CD1c-positive myeloid dendritic cell (primary cell): ENCODE measurements around the gene ERBB4.
"Not testable (repeated sequence)": the region's sequence is repeated elsewhere in the genome, so short reads cannot be mapped to it uniquely, and the experiment has no call there.

ENCODE experiments used
- DNase-seq: peaks from one replicate; pipeline ENCODE4 v3.0.0-alpha.2; 2016; ENCODE audit errors: extremely low spot score

Gene ERBB4

DNA sequence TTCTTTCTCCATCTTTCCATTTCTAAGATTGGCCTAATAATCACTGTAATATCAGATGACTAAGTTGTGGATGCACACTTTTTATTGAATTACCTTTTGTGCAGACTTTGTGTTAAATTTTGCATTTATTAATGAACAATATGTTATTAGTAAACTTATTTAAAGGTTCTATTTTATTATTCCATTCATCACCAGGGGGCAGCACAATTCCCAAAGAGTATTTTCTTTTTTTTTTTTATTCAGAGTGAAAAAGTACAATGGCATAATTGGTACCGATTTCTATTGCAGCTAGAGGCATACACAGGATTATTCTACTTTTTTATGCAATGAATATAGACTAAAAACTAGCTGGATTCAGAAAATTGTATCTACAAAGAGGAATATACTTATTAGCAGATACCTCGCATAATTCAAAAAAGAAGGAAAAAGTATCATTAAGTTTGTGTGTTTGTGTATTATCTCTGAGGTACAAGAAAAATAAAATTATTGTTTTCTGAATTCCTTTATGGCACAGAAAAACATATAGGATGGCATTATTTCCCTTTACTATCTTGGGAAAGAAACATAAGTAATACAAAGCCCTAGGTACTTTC lies 390.6 kb downstream of the ERBB4 start:
- no peak for DNase-seq

DNA sequence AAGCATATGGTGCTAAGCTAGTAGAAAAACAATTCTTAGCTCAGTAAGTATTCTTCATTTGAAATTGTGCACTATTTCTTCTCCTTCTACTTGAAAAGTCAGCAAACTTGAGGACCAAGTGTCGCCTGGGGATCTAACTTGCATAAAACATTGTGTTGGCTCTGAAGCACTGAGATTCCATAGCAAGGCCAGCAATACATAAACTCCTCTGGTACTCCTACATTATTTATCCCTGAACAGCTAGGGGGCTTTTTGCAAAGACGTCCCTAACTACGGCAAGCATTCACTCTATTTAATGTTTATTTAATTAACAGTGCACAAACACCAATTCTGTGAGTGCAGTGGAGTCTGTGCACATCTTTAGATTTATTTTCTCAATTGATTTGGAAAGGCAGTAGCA lies 392.2 kb downstream of the ERBB4 start:
- no peak for DNase-seq

DNA sequence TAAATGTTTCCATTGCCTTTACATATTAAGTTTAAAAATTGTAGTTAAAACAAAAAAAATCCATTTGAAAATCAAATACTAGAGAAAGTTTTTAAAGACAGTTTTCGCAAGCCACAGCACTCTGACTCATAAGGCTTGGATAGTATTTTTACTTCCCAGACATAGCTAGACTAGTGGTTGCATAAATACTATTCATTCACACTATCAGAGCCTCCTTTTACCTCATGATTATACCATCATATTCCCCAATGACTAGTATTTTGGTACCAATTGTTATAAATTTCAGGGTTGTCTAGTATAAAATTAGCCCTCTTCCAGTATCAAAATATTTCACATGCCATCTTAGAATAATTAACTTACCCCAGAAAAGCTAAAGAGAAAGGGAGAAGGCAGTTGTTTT lies 393.5 kb downstream of the ERBB4 start:
- DNase-seq, result no peak

DNA sequence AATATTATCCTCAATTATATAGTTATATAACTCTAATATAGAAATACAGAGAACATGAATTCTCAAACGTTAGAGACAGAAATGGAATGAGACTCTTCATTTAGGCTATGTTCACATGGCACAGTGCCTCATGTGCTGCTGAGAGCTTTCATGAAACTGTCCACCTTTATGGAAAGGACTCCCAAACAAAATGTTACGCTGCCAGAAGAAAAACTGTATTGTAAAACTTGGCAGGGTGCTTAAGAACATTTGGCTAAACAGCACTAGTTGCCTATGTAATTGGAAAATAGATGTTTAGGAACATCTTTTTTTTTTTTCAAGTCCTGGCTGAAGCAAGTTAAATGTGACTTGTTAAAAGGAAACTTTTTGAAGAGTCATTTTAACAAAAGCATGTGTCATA lies 396.0 kb downstream of the ERBB4 start:
- no peak for DNase-seq

DNA sequence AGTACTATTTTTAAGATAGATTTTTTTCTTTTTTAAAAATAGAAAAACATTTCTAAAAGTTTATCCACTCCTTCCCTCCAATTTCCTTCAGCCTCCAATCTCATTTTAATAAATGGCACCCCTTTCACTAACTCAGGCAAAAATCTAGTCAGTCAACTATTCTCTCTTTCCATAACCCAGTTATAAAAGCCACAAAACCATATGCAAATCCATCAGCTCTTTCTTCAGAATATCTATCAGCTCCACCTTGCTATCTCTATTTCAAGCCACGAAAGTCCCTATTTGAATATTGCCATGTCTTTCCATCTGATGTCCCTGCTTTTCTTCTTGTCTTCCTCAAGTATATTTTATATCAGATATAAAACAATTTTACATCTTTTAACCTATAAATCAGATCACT lies 397.1 kb downstream of the ERBB4 start:
- DNase-seq, result no peak

DNA sequence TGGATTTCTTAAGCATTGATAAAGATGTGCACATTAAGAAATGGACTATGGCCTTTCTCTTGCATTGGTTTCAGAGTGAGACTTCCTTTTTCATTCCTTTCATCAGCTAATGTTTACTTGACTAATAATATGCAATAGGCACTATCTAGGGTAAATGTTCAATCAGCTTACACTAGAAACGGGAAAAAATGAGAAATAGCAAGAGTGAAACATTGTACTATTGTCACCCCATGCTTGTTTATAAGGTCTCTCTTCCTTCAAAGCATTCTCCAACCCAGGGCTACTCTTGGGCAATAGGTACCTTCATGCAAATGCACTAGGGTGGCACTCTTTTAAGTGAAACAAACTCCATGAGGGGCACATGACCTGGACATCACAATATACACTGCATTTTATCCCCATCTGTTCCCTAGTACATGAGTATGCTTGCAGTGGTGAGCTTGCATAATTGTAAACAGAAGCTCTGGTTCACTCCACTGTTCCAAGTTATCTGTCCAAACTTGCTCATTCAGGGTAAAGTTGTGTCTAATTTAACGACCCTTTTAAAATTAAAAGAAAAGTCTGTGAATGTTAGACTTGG lies 402.3 kb downstream of the ERBB4 start:
- DNase-seq, result no peak

DNA sequence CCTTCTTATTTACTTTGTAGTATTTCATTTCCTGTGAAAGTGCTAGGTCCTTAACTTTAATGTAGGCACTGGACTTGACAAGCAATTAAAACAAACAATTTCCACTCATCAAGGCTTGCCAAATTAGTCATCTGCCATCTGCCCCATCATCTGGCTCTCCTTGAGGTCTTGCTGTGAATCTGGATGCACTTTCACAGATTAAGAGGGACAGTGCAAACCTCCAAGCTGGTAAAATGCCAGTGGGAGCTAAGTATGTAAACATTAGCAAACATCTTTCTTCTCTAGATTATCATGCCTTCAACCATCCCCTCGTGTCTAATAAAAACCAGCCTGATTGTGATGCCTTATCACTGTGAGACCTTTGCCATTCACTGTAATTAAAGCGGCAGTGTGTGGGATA lies 402.9 kb downstream of the ERBB4 start:
- no peak for DNase-seq

DNA sequence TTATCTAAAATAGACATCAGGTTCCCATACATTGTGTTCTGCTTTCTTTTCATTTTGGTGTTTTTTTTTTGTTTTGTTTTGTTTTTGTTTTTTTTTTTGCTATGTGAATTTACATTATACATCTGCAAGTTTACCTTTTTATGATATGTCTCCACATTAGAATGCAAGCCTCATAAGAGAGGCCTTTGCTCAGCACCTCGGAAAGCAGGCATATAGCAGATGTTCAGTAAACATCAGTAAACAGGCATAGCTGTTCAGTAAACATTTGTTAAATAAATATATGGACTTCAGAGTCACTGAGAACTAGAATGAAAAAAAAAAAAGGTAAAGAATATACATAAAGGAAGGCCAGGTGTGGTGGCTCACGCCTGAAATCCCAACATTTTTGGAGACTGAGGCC lies 405.3 kb downstream of the ERBB4 start:
- DNase-seq, result no peak

DNA sequence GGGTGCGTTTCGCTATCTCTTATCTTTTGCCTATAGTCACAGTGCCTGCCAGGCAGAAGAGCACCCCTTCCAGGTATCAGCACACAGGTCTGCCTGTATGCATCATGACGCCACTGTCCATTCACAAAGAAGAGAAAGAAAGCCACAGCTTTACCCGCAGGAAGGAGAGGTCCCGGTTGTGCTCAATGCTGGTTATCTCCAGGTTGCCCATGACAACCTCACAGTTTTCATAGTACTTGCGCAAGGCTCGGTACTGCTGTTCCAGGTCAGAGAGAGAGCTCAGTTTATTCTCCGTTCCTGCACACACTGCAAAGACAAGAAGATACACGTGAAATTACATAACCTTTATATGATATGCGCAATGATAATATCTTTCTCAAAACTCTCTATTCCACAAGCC lies 414.0 kb downstream of the ERBB4 start:
- no peak for DNase-seq

DNA sequence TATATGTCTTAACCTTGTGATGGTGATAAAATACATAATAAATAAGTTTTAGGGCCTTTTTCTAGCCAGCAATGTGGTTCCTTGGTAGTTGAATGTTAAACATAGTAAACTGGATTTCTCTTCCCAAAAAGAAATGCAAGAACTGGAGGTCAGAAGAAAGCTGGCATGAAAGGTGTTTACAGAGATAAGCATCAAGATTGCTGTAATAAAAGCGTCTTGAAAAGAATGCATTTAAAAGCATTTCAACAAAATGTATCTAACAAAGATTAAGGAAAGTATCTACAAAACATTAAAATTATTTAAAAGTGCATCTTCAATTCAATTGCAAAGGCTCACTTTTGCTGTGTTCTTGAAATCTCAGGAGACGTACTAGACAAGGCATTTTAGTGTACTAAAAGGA lies 419.0 kb downstream of the ERBB4 start:
- DNase-seq, result no peak

DNA sequence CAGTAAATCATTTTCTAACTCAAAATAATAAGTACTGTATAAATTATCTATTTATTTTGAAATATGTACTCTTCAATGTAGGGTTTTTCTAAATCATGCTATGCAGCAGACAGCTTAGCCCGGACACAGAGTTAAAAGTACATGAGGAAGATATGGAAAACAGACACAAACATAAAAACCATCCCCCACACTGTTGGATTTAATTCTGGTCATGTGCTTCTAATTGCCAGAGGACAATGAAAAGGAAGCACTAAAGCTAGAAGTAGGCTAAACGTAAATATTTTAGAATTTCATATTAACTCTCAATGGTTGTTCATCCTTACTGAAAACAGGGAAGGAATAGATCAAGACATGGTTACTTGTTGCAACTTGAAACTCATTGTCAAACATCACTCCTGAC lies 420.7 kb downstream of the ERBB4 start:
- DNase-seq, result no peak

DNA sequence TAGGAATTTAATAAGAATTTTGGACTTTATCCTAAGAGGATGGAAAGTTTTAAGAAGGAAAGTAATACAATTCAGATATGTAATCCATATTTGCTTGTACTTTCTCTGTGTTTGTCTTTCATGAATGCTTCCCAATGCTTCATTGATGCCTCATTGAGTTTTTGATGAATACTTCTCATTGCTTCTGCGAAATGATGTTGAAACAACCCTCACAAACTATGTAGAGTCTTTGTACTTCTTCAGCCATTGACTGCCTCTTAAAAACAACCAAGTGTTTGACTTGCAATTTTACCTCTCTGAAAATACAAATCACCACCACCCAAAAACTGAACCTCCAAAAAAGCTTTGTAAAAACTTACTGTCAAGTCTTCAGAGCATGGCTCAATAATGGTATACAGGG lies 424.1 kb downstream of the ERBB4 start:
- DNase-seq, result no peak

DNA sequence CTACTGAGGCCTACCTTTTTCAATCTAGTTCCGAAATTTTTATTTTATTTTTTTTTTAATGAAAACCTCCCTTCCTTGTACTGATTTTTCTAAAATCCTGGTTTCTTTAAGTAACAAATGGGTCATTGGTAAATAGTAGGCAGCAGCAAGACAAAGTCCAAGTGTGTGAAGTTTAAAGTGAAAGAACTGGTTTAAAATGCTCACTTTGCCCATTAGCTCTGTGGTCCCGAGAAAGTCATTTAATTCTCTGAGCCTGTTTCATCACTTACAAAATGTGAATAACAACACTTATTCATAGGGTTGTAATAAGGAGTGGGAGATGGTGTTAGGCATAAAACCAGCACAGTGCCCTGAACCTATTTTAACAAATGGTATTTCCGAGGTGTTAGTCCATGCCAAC lies 426.2 kb downstream of the ERBB4 start:
- no peak for DNase-seq

DNA sequence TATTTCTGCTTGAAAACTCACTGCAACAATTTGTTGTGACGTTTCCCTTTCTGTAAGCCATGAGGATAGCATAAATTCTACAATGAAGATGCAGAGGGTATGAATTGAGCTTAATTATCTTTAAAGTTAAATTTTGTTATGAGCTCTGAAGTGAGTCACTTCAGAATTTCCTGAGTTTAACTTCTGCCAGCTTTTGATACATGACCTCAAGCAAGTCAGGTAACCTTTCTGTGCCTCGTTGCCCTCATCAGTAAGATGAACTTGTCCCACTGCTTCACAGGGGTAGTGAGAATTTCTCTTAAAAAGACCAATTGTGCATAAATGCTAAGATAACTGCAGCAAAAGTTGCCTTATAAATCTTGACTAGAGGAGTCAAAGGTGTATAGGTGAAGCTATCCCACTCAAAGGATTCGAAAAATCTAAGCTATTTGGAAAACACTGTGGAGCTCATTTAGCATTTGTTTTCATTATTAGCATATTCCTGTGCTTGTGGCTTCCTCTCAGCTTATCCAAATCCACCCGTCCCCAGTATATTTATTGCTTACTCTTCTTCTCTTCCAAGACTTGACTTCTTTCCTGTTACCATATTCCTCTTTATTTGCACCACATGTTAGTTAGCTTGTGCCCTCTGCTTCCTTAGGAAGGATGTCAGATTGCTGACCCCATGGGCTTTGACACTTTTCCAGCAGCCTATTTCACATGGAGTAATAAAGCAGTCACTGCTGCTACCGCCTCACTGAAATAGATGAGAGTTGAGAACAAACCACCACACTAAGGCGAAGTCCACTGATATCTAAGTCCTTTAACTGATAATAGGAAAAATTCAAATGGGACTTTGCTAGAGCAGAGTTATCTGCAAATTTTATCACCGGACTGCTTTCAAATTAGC lies 428.6 kb downstream of the ERBB4 start:
- no peak for DNase-seq

DNA sequence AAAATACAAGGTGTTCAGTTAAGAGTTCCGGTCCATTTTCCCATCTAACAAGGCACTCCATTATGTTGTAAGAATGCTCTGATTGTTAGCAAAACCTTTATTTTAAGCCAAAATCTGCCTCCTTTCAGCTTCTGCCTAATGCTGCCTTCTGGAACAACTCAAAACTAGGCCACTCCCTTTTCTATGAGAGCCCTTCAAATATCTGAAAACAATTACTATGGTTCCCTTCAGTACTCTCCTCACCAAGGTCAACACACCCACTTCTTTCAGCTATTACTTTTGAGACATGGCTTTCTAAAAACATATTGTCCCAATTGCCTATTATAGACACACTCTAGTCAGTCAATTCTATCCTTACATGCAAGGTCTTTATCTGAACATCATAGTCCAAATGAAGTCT lies 429.4 kb downstream of the ERBB4 start:
- DNase-seq, result no peak

DNA sequence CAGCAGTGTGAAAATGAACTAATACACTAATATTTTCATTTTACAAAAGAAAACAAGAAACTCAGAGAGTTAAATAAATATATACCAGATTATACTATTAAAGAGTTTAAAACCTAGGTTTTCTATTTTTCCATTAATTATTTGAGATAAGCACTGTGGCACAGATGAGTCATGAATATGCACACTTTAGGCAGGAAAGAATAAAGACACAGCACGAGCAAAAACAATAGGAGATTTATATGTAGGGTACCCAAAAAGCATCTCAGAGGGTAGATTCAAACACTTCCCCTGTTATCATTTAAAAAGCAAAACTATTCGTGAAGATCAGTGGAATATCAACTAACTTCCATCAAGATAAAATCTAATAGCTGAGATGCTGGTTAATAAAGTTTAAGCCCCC lies 430.6 kb downstream of the ERBB4 start:
- DNase-seq, result no peak

DNA sequence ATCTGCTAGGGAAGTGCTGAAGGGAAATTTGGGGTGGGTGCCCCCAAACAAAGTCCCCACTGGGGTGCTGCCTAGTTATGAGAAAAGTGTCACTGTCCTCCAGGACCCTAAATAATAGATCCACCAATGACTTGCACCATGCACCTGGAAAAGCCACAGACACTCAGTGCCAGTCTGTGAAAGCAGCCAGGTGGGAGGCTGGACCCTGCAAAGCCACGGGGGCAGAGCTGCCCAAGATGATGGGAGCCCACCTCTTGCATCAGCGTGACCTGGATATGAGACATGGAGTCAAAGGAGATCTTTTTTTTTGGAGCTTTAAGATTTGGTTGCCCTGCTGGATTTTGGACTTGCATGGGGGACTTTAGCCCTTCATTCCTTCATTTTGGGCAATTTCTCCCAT lies 431.6 kb downstream of the ERBB4 start:
- DNase-seq, result no peak

DNA sequence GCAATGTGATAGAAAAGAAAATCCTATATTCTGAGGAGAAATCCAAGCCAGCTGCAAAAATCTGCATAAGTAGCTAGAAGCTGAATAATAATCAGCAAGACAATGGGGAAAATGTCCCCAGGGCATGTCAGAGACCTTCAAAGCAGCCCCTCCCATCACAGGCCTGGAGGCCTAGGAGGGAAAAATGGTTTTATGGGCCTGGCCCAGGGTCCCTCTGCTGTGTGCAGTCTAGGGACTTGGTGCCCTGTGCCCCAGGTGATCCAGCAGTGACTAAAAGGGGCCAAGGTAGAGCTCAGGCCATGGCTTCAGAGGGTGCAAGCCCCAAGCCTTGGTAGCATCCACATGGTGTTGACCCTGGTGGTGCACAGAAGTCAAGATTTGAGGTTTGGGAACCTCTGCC lies 432.1 kb downstream of the ERBB4 start:
- DNase-seq, result not testable (repeated sequence)

DNA sequence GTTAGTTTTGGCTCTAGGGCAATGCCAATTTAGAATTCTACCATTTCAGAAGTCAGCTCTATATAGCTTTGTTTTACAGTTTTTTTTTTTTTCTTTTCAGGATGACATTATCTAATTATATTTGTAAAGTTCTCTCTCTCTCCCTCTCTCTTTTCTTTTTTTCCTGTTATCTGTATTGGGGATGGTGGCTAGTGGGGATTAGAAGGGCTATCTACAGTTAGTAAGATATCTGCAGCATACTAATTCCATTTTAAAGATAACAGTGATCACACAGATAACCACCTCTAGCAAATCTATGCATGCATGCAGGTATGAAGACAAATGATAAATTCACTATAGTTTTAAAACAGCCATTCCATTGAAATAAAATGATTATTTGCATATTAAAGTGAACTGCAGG lies 438.9 kb downstream of the ERBB4 start:
- no peak for DNase-seq

DNA sequence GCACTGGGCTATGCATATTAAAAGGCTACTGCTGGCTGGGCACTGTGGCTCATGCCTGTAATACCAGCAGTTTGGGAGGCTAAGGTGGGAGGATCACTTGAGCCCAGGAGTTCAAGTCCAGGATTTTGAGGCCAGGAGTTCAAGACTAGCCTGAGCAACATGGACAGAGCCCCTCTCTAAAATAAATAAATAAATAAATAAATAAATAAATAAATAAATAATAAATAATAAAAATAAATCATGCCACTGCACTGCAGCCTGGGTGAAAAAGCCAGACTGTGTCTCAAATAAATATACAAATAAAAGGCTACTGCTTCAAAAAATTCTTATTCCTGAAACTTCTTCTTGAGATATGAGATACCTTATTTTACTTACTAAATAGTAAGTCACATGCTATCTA lies 439.6 kb downstream of the ERBB4 start:
- DNase-seq, result no peak

DNA sequence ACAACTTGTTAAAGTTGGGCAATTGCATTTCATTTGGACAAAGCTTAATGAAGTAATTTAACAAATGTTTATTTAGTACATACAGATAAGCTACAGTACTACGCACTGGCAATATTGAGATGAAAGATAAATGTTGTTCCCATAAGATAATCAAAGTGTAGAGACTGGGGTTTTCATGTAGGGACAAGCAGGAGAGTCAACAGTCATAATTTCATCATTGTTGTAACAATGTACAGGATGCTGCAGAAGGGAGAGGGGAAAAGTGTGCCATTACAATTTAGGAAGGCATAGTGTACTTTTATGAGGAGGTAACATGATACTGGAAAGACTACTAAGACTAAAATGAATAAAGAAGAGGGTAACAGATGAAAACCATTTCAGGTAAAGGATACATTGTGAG lies 441.6 kb downstream of the ERBB4 start:
- DNase-seq, result no peak

DNA sequence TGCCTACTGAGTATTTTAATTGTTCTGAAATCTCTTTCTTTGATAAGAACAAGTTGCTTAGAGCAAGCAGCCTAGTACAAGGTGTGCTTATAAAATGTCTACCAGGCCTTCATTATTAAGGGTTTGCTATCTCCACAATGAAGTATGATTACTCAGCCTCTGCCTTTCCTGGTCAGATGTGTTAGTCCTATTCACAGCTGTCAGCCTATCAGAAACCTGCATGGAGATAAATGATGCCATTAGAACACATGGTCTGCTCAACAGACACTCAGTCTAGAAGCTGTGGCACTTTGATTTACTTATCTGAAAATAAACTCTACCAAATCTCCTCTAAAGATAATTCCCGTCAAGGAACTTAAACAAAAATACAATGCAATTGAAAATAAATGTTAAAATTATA lies 448.7 kb downstream of the ERBB4 start:
- no peak for DNase-seq

DNA sequence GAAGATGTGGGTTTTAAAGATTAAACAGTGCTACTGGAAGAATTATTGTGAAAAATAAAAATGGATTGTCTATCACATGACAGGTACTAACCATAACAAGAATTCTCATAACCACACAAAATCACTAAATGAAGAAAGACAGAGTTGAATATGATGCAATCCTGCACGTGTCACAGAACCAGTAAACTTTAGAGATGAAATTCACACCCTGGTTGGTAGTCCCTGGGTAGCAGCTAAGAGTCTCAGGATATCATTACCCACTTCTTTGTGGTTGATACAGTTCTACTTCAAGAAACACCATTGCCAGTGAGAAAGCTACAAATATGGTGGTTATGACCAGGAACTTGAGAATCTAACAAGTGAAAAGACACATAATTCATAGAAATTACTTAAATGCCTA lies 450.2 kb downstream of the ERBB4 start:
- DNase-seq, result no peak
